Cardiac fibroblast (primary cell): ENCODE measurements around the gene HPSE2.

Experiments
- DNase-seq, 2 donors: peaks; one replicate each; pipeline versions ENCODE4 v3.0.0 to v3.0.0-alpha.2; 2010; ENCODE audit warnings: low read depth in 2 of 2
- H3K4me3 ChIP-seq, 2 donors: replicated peaks in 1 of 2; 1 replicate in 1 of 2; 2 replicates in 1 of 2; pipeline ENCODE4 v1.5.1; 2011; ENCODE audit warnings: low read depth in 2 of 2, low read length in 2 of 2, mild to moderate bottlenecking in 2 of 2, moderate library complexity in 1 of 2
- TF ChIP-seq, protein P1 (sequence below): IDR thresholded peaks from one replicate; pipeline ENCODE4 v1.5.1; 2011; ENCODE audit warnings: low read depth, mild to moderate bottlenecking, low read length, inconsistent platforms

Gene HPSE2

DNA sequence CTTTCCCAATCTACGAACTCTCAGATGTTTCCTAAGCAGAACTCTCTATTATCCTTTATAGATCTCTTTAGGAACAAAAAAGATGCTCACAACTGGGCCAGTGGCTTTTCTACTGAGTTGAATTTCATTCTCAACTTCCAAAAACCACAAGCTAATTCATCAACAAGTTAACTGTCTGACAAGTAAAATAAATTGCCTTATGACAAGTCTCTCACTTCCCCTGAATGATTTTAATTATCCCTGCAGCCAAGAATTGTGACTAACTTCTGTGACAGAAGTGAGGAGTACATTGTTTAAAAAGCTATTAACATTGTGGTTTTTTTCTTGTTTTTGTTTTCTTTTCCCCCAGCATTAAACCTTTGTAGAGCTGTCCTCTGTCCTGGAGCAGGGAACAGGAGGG lies 343.1 kb downstream of the HPSE2 start:
- TF ChIP-seq, protein P1, sequence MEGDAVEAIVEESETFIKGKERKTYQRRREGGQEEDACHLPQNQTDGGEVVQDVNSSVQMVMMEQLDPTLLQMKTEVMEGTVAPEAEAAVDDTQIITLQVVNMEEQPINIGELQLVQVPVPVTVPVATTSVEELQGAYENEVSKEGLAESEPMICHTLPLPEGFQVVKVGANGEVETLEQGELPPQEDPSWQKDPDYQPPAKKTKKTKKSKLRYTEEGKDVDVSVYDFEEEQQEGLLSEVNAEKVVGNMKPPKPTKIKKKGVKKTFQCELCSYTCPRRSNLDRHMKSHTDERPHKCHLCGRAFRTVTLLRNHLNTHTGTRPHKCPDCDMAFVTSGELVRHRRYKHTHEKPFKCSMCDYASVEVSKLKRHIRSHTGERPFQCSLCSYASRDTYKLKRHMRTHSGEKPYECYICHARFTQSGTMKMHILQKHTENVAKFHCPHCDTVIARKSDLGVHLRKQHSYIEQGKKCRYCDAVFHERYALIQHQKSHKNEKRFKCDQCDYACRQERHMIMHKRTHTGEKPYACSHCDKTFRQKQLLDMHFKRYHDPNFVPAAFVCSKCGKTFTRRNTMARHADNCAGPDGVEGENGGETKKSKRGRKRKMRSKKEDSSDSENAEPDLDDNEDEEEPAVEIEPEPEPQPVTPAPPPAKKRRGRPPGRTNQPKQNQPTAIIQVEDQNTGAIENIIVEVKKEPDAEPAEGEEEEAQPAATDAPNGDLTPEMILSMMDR, result no peak
- no peak overlapping the region for H3K4me3 ChIP-seq
- no peak for DNase-seq

DNA sequence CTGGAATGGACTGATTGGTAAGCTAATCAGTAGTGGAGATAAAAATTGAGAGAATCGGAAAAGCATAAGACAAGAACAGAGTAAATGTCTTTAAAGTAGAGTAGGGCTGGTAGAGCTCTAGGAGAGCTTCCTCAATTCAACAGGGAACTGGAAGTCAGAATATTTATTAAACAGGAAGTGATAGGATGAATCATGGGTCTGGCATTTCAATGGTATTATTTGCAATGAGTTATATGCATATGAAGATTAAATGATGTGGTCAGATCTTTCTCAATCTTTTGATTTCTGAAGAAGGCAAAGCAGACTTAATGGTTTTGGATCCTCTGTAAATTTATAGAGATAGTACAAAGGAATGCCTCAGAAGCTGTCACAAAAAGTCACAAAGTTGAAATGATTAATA lies 349.0 kb downstream of the HPSE2 start:
- DNase-seq, result peak; percentile 5 to 18
- H3K4me3 ChIP-seq, result no peak overlapping the region
- TF ChIP-seq, protein P1, result no peak

DNA sequence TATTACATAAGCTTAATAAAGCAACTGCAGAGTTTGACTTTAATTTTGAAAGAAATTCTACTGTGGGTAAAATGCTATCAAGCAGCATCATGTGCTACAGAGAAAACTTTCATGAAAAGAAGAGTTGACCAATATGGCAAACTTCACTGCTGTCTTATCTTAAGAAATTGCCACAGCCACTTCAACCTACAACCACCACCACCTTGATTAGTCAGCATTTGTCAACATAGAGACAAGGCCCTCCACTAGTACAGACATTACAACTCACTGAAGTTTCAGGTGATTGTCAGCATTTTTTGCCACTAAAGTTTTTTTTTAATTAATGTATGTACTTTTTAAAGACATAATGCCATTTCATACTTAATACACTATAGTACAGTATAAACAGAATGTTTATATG lies 350.3 kb downstream of the HPSE2 start:
- no peak for DNase-seq
- no peak overlapping the region for H3K4me3 ChIP-seq
- TF ChIP-seq, protein P1, result no peak

DNA sequence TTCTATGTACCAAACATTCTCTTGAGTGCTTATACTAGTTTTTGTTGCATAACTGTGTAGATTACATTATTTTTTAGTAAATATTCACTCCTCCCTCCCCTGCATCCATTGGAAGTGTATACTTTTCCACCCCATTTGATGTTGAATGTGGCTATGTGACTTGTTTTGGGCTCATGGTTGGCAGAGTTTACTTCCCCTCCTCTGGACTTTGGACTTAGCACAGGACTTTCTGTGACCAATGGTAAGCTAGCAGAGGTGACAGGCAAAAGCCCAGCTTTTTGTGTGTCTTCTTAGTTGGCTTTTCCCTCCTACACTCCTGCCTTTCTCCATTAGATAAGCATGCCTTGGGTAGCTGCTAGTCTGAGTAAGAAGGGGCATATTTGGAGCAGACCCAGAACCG lies 353.9 kb downstream of the HPSE2 start:
- DNase-seq, result no peak
- H3K4me3 ChIP-seq, result no peak overlapping the region
- TF ChIP-seq, protein P1, result no peak

DNA sequence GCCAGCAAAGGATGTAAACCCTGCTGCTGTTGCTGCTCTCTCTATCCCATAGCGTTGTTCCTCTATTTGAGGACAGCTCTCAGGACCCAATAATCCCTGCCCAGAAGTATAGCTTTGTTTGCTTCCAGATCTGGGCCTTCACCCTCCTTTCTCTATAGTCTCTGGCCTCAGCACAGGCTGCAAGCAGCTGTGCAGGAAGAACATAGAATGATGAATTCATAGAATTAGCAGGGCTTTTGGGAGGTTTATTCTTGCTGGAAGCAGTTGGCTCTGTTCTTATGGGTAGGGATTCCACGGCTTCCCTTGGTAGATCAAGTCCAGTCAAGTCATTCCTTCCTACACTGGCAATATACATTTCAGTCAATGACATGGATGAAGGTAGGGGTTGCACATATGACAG lies 354.7 kb downstream of the HPSE2 start:
- TF ChIP-seq, protein P1, result no peak
- no peak for DNase-seq
- H3K4me3 ChIP-seq, result no peak overlapping the region

DNA sequence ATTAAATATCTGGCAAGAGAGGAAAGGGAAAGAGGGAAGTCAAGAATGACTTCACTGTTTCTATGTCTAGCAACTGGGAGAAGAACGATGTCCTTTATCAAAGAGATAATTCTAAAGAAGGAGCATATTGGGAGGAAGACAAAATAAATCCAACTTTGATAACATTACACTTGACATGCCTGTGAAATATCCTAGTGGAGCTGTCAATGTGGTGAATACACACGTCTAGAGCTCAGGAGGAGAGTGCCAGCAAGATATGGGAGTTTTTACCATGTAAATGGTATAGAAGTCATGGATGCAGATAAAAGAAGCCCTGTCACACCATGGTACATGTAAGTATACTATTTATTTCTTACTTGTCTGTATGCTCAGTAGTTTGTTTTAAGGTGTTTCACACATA lies 356.7 kb downstream of the HPSE2 start:
- TF ChIP-seq, protein P1, result no peak
- no peak overlapping the region for H3K4me3 ChIP-seq
- no peak for DNase-seq

DNA sequence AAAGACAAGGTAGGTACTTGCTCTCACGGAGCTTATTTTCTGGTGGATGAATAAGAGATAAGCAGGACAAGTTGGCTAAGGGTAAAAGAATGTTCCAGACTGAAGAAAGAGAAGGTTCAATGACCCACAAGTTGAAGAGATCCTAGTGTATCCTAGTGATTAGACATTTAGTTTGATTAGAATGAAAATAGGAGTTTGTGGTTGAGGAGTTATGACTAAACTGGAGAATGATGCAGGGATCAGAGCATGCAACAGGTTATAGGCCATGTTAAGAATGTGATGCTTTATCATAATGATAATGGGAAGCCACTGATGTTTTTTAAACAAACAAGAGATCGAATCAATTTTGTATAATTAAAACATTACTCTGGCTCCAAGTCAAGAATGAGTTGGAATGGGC lies 357.2 kb downstream of the HPSE2 start:
- no peak overlapping the region for H3K4me3 ChIP-seq
- TF ChIP-seq, protein P1, result no peak
- DNase-seq, result no peak
